ENCODE results near the gene GMPR2. TPM values are rescaled to one million over a fixed set of nuclear protein-coding genes. Genes with fewer than 3 reads are reported as not detected.

Gene GMPR2
- total RNA-seq, 6 experiments from 2014 or later, result 26.2 to 40.2 (median 34.2) TPM

GRCh38 chr14:24252289-24253124 lies 19.8 kb downstream of the GMPR2 start:
- ATAC-seq, result no peak
- no peak for DNase-seq
- Histone ChIP-seq H3K27ac (no peak overlapping the region), H3K4me1 (no peaks in the 10 kb centered on the region), H3K9me3 (no peaks in the 10 kb centered on the region), H3K27me3 (no peaks in the 10 kb centered on the region), H3K4me3 (no peak overlapping the region), H3K36me3 (no peaks in the 10 kb centered on the region)
- no peak for TF ChIP-seq POLR2A (IDR thresholded peaks at IDR 0.05)
- TF ChIP-seq CTCF (IDR thresholded peaks at IDR 0.05), result no peak
- no CpG with 5 or more reads among the region's 11 CpGs for WGBS (ENCODE audit: insufficient coverage, low coverage, low lambda C conversion rate, missing lambda C conversion rate)
- intact Hi-C loops (cut with DNase I), result no loop called here

- intact Hi-C loops (cut with DNase I), result no loop called here
- H3K27me3 ChIP-seq, result no peaks in the 10 kb centered on the region
- no peaks in the 10 kb centered on the region for H3K36me3 ChIP-seq
- H3K4me3 ChIP-seq, result no peak overlapping the region
- no peak for TF ChIP-seq CTCF (IDR thresholded peaks at IDR 0.05)
- TF ChIP-seq POLR2A (IDR thresholded peaks at IDR 0.05), result no peak
- H3K9me3 ChIP-seq, result no peaks in the 10 kb centered on the region
- H3K4me1 ChIP-seq, result no peaks in the 10 kb centered on the region
- ATAC-seq, result no peak
- no peak for DNase-seq
- H3K27ac ChIP-seq, result no peak overlapping the region
- WGBS (ENCODE audit: insufficient coverage, low coverage, low lambda C conversion rate, missing lambda C conversion rate), result no CpG with 5 or more reads among the region's 7 CpGs
Measured at GRCh38 chr14:24253936-24254335, 21.2 kb downstream of the GMPR2 start.

GRCh38 chr14:24254630-24255392 lies 22.1 kb downstream of the GMPR2 start:
- H3K4me3 ChIP-seq, result no peak overlapping the region
- H3K36me3 ChIP-seq, result no peaks in the 10 kb centered on the region
- H3K27me3 ChIP-seq, result no peaks in the 10 kb centered on the region
- no peaks in the 10 kb centered on the region for H3K9me3 ChIP-seq
- no peaks in the 10 kb centered on the region for H3K4me1 ChIP-seq
- intact Hi-C loops (cut with DNase I), result no loop called here
- WGBS (ENCODE audit: insufficient coverage, low coverage, low lambda C conversion rate, missing lambda C conversion rate), result 91% methylated on average over 6 of the region's 19 CpGs
- no peak for TF ChIP-seq POLR2A (IDR thresholded peaks at IDR 0.05)
- TF ChIP-seq CTCF (IDR thresholded peaks at IDR 0.05), result no peak
- no peak for DNase-seq
- no peak overlapping the region for H3K27ac ChIP-seq
- ATAC-seq, result no peak

GRCh38 chr14:24255438-24255837 lies 22.7 kb downstream of the GMPR2 start:
- ATAC-seq, result no peak
- TF ChIP-seq POLR2A (IDR thresholded peaks at IDR 0.05) (no peak), CTCF (IDR thresholded peaks at IDR 0.05) (no peak)
- 95% methylated on average over 3 of the region's 8 CpGs for WGBS (ENCODE audit: insufficient coverage, low coverage, low lambda C conversion rate, missing lambda C conversion rate)
- Histone ChIP-seq H3K27me3 (no peaks in the 10 kb centered on the region), H3K4me1 (no peaks in the 10 kb centered on the region), H3K36me3 (no peaks in the 10 kb centered on the region), H3K27ac (no peak overlapping the region), H3K9me3 (no peaks in the 10 kb centered on the region), H3K4me3 (no peak overlapping the region)
- DNase-seq, result no peak
- intact Hi-C loops (cut with DNase I), result no loop called here
